ENCODE data around the gene CTDSPL2. TPM values are rescaled to one million over a fixed set of nuclear protein-coding genes. Genes with fewer than 3 reads are reported as not detected.

CTDSPL2 gene
- total RNA-seq, 4 donors from 2014 or later, result 35.2 to 52.2 (median 44.4) TPM

GRCh38 chr15:44397869-44398268 is 29.6 kb upstream of the CTDSPL2 start:
- Histone ChIP-seq H3K4me3 (no peak overlapping the region), H3K27me3 (no peaks in the 10 kb centered on the region), H3K9me3 (no peaks in the 10 kb centered on the region), H3K36me3 (peaks cover 0 to 29% (median 0%) of the 10 kb centered on the region in 3 donors), H3K27ac (no peak overlapping the region), H3K4me1 (no peaks in the 10 kb centered on the region)
- DNase-seq (ENCODE audit: low spot score in 2 of 2), result no peak
- TF ChIP-seq POLR2A (IDR thresholded peaks at IDR 0.05), result no peak
- TF ChIP-seq EP300 (IDR thresholded peaks at IDR 0.05), result no peak
- no peak for TF ChIP-seq CTCF (IDR thresholded peaks at IDR 0.05)
- WGBS, 2 donors, result 71 to 84% methylated on average over 1 of the region's 1 CpG

GRCh38 chr15:44414001-44414400 is 13.4 kb upstream of the CTDSPL2 start:
- no peaks in the 10 kb centered on the region for H3K9me3 ChIP-seq
- 96 to 97% methylated on average over 3 of the region's 3 CpGs for WGBS, 2 donors
- H3K36me3 ChIP-seq, result peaks cover 0 to 26% (median 0%) of the 10 kb centered on the region in 3 donors
- no peaks in the 10 kb centered on the region for H3K4me1 ChIP-seq
- no peak for DNase-seq (ENCODE audit: low spot score in 2 of 2)
- TF ChIP-seq POLR2A (IDR thresholded peaks at IDR 0.05), result no peak
- TF ChIP-seq EP300 (IDR thresholded peaks at IDR 0.05), result no peak
- TF ChIP-seq CTCF (IDR thresholded peaks at IDR 0.05), result no peak
- H3K27ac ChIP-seq, result no peak overlapping the region
- no peaks in the 10 kb centered on the region for H3K27me3 ChIP-seq
- H3K4me3 ChIP-seq, result no peak overlapping the region

GRCh38 chr15:44427756-44428724 is 611 bp downstream of the CTDSPL2 start:
- Histone ChIP-seq H3K27me3 (no peaks in the 10 kb centered on the region), H3K4me1 (peaks cover 0 to 48% (median 22%) of the 10 kb centered on the region in 4 donors), H3K9me3 (no peaks in the 10 kb centered on the region), H3K4me3 (peak overlapping the region; percentile 78 to 93 (median 84)), H3K27ac (peak overlapping the region; percentile 95 to 97 (median 96)), H3K36me3 (peaks cover 0 to 14% (median 0%) of the 10 kb centered on the region in 3 donors)
- TF ChIP-seq EP300 (IDR thresholded peaks at IDR 0.05) (no peak), CTCF (IDR thresholded peaks at IDR 0.05) (no peak), POLR2A (IDR thresholded peaks at IDR 0.05) (no peak)
- DNase-seq (ENCODE audit: low spot score in 2 of 2), result no peak
- WGBS, 2 donors, result 1% methylated on average over 27 of the region's 27 CpGs

- Histone ChIP-seq H3K9me3 (no peaks in the 10 kb centered on the region), H3K4me1 (peaks cover 0 to 31% (median 1%) of the 10 kb centered on the region in 4 donors), H3K27me3 (no peaks in the 10 kb centered on the region), H3K27ac (no peak overlapping the region), H3K36me3 (peaks cover 0 to 27% (median 0%) of the 10 kb centered on the region in 3 donors), H3K4me3 (no peak overlapping the region)
- 100% methylated on average over 2 of the region's 2 CpGs for WGBS, 2 donors
- no peak for TF ChIP-seq CTCF (IDR thresholded peaks at IDR 0.05)
- no peak for TF ChIP-seq EP300 (IDR thresholded peaks at IDR 0.05)
- no peak for TF ChIP-seq POLR2A (IDR thresholded peaks at IDR 0.05)
- no peak for DNase-seq (ENCODE audit: low spot score in 2 of 2)
Observed at GRCh38 chr15:44435893-44436667, 8.7 kb downstream of the CTDSPL2 start.

All from tibial nerve (tissue), 4 donors.